Mesendoderm (in vitro differentiated cells): Measurements from ENCODE around the gene SUGCT.

Experiments
- DNase-seq: peaks from one replicate; pipeline ENCODE4 v3.0.0; 2013
- H2AK5ac ChIP-seq: 2 replicates; pipeline ENCODE4 v1.6.1; 2013; ENCODE audit warnings: low read length, inconsistent platforms
- H2BK120ac ChIP-seq: 2 replicates; pipeline ENCODE4 v1.6.1; 2013; ENCODE audit warnings: low read depth, mild to moderate bottlenecking, low read length, moderate library complexity, mixed read lengths
- H2BK15ac ChIP-seq: replicated peaks from 2 replicates; pipeline ENCODE4 v1.6.1; 2013; ENCODE audit warnings: low read depth, mild to moderate bottlenecking, moderate library complexity
- H2BK5ac ChIP-seq: 2 replicates; pipeline ENCODE4 v1.6.1; 2013; ENCODE audit warnings: low read length, inconsistent platforms
- H3K18ac ChIP-seq: 2 replicates; pipeline ENCODE4 v1.6.1; 2013; ENCODE audit warnings: mild to moderate bottlenecking, low read length, mixed read lengths
- H3K23ac ChIP-seq: one replicate; pipeline ENCODE4 v1.6.1; 2013; ENCODE audit warnings: low read length
- H3K27ac ChIP-seq: 2 replicates; pipeline ENCODE4 v1.5.1; 2013; ENCODE audit warnings: low read depth, mild to moderate bottlenecking, inconsistent platforms, low read length, moderate library complexity
- H3K27me3 ChIP-seq: 2 replicates; pipeline ENCODE4 v1.6.1; 2013; ENCODE audit warnings: low read length, control low read depth, mild to moderate bottlenecking, inconsistent platforms; ENCODE audit not compliant: insufficient read depth, poor library complexity
- H3K36me3 ChIP-seq: 2 replicates; pipeline ENCODE4 v1.6.1; 2013; ENCODE audit warnings: low read length, inconsistent platforms; ENCODE audit not compliant: control insufficient read depth, insufficient read depth
- H3K4ac ChIP-seq: one replicate; pipeline ENCODE4 v1.6.1; 2013; ENCODE audit warnings: low read depth, mild to moderate bottlenecking, low read length, moderate library complexity
- H3K4me1 ChIP-seq: 2 replicates; pipeline ENCODE4 v1.6.1; 2013; ENCODE audit warnings: low read depth, low read length, inconsistent platforms; ENCODE audit not compliant: control insufficient read depth
- H3K4me2 ChIP-seq: 2 replicates; pipeline ENCODE4 v1.6.1; 2013; ENCODE audit warnings: low read length
- H3K4me3 ChIP-seq: 2 replicates; pipeline ENCODE4 v1.5.1; 2013; ENCODE audit warnings: mild to moderate bottlenecking, low read length
- H3K56ac ChIP-seq: one replicate; pipeline ENCODE4 v1.6.1; 2013; ENCODE audit warnings: low read length
- H3K79me1 ChIP-seq: 2 replicates; pipeline ENCODE4 v1.6.1; 2013; ENCODE audit warnings: low read length, inconsistent platforms
- H3K79me2 ChIP-seq: 2 replicates; pipeline ENCODE4 v1.6.1; 2013; ENCODE audit warnings: mild to moderate bottlenecking, low read length; ENCODE audit not compliant: control insufficient read depth, insufficient read depth
- H3K9ac ChIP-seq: 2 replicates; pipeline ENCODE4 v1.6.1; 2013; ENCODE audit warnings: low read length, inconsistent platforms
- H4K5ac ChIP-seq: one replicate; pipeline ENCODE4 v1.6.1; 2013; ENCODE audit warnings: low read length
- H4K8ac ChIP-seq: one replicate; pipeline ENCODE4 v1.6.1; 2013; ENCODE audit warnings: low read depth, mild to moderate bottlenecking, control low read depth, low read length, moderate library complexity
- WGBS: extraction: QIAGEN DNeasy Blood & Tissue Kit; methylation state at CpG from one replicate; pipeline ENCODE4 v1.1.7; 2013; ENCODE audit warnings: low lambda C conversion rate, missing lambda C conversion rate; ENCODE audit not compliant: insufficient coverage; ENCODE audit errors: extremely low coverage; 5-methylcytosine and 5-hydroxymethylcytosine counted together

Gene SUGCT

DNA sequence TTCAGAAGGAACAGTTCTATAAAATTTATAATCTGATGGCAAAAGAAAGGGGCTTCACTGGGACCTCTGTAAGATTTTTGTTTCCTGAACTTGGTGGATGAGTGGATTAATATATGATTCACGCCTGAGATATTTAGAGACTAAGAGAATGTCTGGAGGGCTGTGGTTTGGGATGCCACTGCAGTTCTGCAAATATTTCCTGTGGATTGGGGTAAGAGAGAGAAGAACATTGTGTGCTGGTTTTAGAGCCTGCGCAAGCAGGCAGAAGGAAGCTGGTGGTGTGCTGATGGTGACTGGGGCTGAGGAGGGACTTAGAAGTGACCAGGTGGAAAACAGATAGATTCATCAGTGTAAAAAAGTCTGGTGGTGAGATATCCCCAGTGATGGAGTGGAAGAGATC, 87.0 kb downstream of the SUGCT start:
- Histone ChIP-seq H3K4ac (no peak overlapping the region), H3K4me1 (no peaks in the 10 kb centered on the region), H2AK5ac (no peak overlapping the region), H2BK120ac (no peak overlapping the region), H4K8ac (no peak overlapping the region), H3K27me3 (no peaks in the 10 kb centered on the region), H3K4me3 (no peak overlapping the region), H3K18ac (peak overlapping the region; percentile 39), H3K23ac (no peak overlapping the region), H3K56ac (no peak overlapping the region), H4K5ac (no peak overlapping the region), H3K36me3 (no peaks in the 10 kb centered on the region), H2BK5ac (no peak overlapping the region), H3K27ac (no peak overlapping the region), H3K4me2 (no peak overlapping the region), H2BK15ac (no peak overlapping the region), H3K9ac (no peak overlapping the region), H3K79me2 (no peaks in the 10 kb centered on the region), H3K79me1 (no peaks in the 10 kb centered on the region)
- no peak for DNase-seq
- WGBS: no CpG with 5 or more reads among the region's 2 CpGs

DNA sequence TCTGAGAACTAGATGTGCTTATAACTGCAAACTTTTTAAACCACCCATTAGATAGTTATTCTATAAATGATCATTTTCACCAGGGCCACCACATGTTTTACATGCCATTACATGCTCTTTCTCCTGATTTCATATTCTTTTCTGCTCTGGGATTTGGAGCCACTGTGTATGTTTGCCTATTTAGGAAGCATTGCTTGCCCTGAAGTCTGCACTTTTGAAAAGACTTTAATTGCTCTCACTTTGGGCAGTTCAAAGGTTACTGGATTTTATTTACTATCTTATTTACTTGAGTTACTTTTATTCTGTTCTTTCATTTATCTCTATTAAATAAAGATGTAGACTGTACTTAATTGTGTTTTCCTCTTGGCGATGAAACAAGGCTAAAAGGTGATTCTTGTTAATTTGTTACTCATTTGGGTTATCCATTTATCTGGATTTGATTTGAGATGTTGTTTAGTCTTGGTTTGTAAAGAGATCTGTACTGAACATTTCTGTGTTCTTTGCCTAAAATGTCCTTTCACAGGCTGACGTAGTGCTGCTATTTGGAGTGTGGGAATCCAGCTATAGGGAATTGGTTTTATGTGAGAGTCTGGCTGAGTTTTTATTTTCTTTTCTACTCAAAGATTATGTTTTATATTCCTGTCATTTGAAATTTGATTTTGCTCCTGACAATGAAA, 88.8 kb downstream of the SUGCT start:
- Histone ChIP-seq H3K79me1 (no peaks in the 10 kb centered on the region), H3K18ac (no peak overlapping the region), H3K9ac (no peak overlapping the region), H3K27me3 (no peaks in the 10 kb centered on the region), H4K8ac (no peak overlapping the region), H3K36me3 (no peaks in the 10 kb centered on the region), H4K5ac (no peak overlapping the region), H3K4me2 (no peak overlapping the region), H3K23ac (no peak overlapping the region), H3K56ac (no peak overlapping the region), H3K27ac (no peak overlapping the region), H3K4me1 (no peaks in the 10 kb centered on the region), H2BK120ac (no peak overlapping the region), H3K4me3 (no peak overlapping the region), H3K79me2 (no peaks in the 10 kb centered on the region), H2AK5ac (no peak overlapping the region), H2BK15ac (no peak overlapping the region), H3K4ac (no peak overlapping the region), H2BK5ac (no peak overlapping the region)
- WGBS: no CpG with 5 or more reads among the region's 2 CpGs
- DNase-seq: no peak

- H3K79me1 ChIP-seq: no peaks in the 10 kb centered on the region
- no peak overlapping the region for H4K5ac ChIP-seq
- DNase-seq: peak; percentile 86
- no peak overlapping the region for H3K56ac ChIP-seq
- no peak overlapping the region for H2BK5ac ChIP-seq
- no peak overlapping the region for H3K4me2 ChIP-seq
- no peak overlapping the region for H3K18ac ChIP-seq
- no peaks in the 10 kb centered on the region for H3K4me1 ChIP-seq
- no peak overlapping the region for H3K4me3 ChIP-seq
- no peaks in the 10 kb centered on the region for H3K36me3 ChIP-seq
- H2AK5ac ChIP-seq: no peak overlapping the region
- no peaks in the 10 kb centered on the region for H3K79me2 ChIP-seq
- no peak overlapping the region for H3K4ac ChIP-seq
- H4K8ac ChIP-seq: no peak overlapping the region
- no peak overlapping the region for H3K23ac ChIP-seq
- H3K9ac ChIP-seq: no peak overlapping the region
- WGBS: no CpG with 5 or more reads among the region's 4 CpGs
- H2BK15ac ChIP-seq: no peak overlapping the region
- H3K27me3 ChIP-seq: no peaks in the 10 kb centered on the region
- no peak overlapping the region for H3K27ac ChIP-seq
- H2BK120ac ChIP-seq: no peak overlapping the region
Measured at GRCh38 chr7:40230101-40230500, 95.3 kb downstream of the SUGCT start.

GRCh38 chr7:40231796-40232195, 97.0 kb downstream of the SUGCT start:
- no peak overlapping the region for H3K18ac ChIP-seq
- H2BK15ac ChIP-seq: no peak overlapping the region
- H3K9ac ChIP-seq: no peak overlapping the region
- no peak for DNase-seq
- no peaks in the 10 kb centered on the region for H3K79me1 ChIP-seq
- H3K4me2 ChIP-seq: no peak overlapping the region
- H3K79me2 ChIP-seq: no peaks in the 10 kb centered on the region
- no peaks in the 10 kb centered on the region for H3K36me3 ChIP-seq
- no peak overlapping the region for H3K23ac ChIP-seq
- no peak overlapping the region for H3K56ac ChIP-seq
- H2BK120ac ChIP-seq: no peak overlapping the region
- no peak overlapping the region for H4K8ac ChIP-seq
- no peaks in the 10 kb centered on the region for H3K27me3 ChIP-seq
- no peaks in the 10 kb centered on the region for H3K4me1 ChIP-seq
- H4K5ac ChIP-seq: no peak overlapping the region
- H3K4ac ChIP-seq: no peak overlapping the region
- no peak overlapping the region for H3K27ac ChIP-seq
- no CpG with 5 or more reads among the region's 1 CpG for WGBS
- no peak overlapping the region for H2AK5ac ChIP-seq
- H2BK5ac ChIP-seq: no peak overlapping the region
- no peak overlapping the region for H3K4me3 ChIP-seq

- H4K5ac ChIP-seq: no peak overlapping the region
- no peak overlapping the region for H3K4me2 ChIP-seq
- H3K56ac ChIP-seq: no peak overlapping the region
- no peak overlapping the region for H2BK5ac ChIP-seq
- H3K4me3 ChIP-seq: no peak overlapping the region
- no peak overlapping the region for H3K9ac ChIP-seq
- no peak overlapping the region for H3K18ac ChIP-seq
- H3K27ac ChIP-seq: no peak overlapping the region
- H2BK120ac ChIP-seq: no peak overlapping the region
- H3K36me3 ChIP-seq: no peaks in the 10 kb centered on the region
- no peaks in the 10 kb centered on the region for H3K4me1 ChIP-seq
- H3K79me1 ChIP-seq: no peaks in the 10 kb centered on the region
- peak; percentile 42 for DNase-seq
- WGBS: no CpG with 5 or more reads among the region's 7 CpGs
- H3K4ac ChIP-seq: no peak overlapping the region
- no peak overlapping the region for H2BK15ac ChIP-seq
- no peak overlapping the region for H2AK5ac ChIP-seq
- H3K27me3 ChIP-seq: no peaks in the 10 kb centered on the region
- no peak overlapping the region for H4K8ac ChIP-seq
- H3K79me2 ChIP-seq: no peaks in the 10 kb centered on the region
- H3K23ac ChIP-seq: no peak overlapping the region
Measured at GRCh38 chr7:40232242-40232893, 97.6 kb downstream of the SUGCT start.

- Histone ChIP-seq H3K4me3 (no peak overlapping the region), H2BK5ac (no peak overlapping the region), H4K5ac (no peak overlapping the region), H4K8ac (no peak overlapping the region), H2BK120ac (no peak overlapping the region), H2AK5ac (no peak overlapping the region), H3K27ac (no peak overlapping the region), H3K4me1 (no peaks in the 10 kb centered on the region), H3K18ac (no peak overlapping the region), H3K4me2 (no peak overlapping the region), H3K79me1 (no peaks in the 10 kb centered on the region), H3K9ac (no peak overlapping the region), H3K79me2 (no peaks in the 10 kb centered on the region), H3K56ac (no peak overlapping the region), H2BK15ac (no peak overlapping the region), H3K36me3 (no peaks in the 10 kb centered on the region), H3K23ac (no peak overlapping the region), H3K4ac (no peak overlapping the region), H3K27me3 (no peaks in the 10 kb centered on the region)
- DNase-seq: no peak
- WGBS: no CpG with 5 or more reads among the region's 4 CpGs
Measured at GRCh38 chr7:40234046-40234445, 99.2 kb downstream of the SUGCT start.
